ENCODE data around the gene ILF2.

ILF2 gene

DNA sequence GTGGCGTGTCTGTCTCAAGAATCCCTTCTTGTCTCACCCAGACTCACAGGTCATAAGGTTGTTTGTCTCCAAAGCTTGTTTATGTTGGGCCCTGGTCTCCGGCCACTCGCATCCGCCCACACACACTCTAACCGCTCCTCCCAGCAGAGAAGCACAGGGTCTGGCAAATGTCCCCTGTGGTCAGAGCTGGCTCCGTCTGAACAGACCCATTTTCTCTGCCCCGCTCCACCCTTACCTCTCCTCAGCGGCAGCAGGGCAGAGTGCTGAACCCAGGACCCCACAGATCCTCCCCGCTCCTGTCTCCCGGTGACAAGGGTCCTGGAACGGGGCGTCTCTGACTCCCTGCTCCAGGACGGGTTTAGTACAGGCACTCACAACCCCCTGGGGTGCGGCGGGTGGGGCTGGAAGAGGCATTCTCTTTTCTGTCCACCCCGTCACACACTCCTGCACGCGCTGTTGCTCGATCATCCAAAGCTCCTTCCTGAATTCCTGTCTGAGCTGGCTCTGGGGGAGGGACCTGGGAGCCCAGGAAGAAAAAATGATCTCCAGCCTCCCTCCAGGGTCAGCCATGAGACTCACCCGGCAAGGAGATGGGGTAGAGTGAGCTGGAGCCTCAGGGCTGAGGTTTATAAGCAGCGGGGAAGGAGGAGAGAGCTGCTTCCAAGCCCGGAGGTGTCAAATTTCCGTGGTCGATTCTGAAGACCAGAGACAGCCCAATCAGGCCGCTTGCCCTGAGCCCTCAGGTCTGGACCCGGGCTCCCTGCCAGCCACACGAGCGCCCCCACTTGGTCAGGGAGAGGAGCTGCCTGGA, 43.7 kb downstream of the ILF2 start, which contains the start of gene S100A13:
S100A13 (minus strand) TSS at position 602 of the 811 bp plus-strand sequence. CDS start 1,033 bp downstream, outside the sequence.
- TF ChIP-seq, protein P1, sequence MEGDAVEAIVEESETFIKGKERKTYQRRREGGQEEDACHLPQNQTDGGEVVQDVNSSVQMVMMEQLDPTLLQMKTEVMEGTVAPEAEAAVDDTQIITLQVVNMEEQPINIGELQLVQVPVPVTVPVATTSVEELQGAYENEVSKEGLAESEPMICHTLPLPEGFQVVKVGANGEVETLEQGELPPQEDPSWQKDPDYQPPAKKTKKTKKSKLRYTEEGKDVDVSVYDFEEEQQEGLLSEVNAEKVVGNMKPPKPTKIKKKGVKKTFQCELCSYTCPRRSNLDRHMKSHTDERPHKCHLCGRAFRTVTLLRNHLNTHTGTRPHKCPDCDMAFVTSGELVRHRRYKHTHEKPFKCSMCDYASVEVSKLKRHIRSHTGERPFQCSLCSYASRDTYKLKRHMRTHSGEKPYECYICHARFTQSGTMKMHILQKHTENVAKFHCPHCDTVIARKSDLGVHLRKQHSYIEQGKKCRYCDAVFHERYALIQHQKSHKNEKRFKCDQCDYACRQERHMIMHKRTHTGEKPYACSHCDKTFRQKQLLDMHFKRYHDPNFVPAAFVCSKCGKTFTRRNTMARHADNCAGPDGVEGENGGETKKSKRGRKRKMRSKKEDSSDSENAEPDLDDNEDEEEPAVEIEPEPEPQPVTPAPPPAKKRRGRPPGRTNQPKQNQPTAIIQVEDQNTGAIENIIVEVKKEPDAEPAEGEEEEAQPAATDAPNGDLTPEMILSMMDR (IDR thresholded peaks at IDR 0.05) = no peak
- no peak for DNase-seq (ENCODE audit: low spot score)

DNA sequence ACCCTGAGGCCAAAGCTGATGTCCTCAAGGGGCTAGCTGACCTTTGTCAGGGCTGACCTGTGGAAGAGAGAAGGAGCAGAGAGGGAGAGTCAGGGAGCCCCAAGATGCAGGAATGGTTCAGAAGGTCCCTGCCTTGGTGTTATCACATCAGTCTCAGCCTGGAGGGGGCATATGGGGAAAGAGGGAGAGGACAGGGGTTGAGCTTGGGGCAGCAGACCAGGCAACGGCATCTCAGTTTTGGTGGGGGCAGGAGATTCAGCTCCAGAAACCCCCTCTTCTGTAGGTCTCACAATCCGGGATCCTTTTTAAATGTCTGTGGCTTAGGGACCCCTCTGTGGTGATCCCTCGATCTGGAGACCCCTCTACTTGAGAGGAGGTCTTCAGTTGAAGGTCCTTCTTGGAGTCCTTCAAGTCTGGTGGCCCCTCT, 44.3 kb downstream of the ILF2 start:
- Histone ChIP-seq H3K4me3 (peak overlapping the region; percentile 81), H3K27ac (peak overlapping the region; percentile 88 to 96)
- DNase-seq (ENCODE audit: low spot score) = no peak
- TF ChIP-seq, protein P1 (IDR thresholded peaks at IDR 0.05) = no peak

More for the DNA sequence above, 43.7 kb downstream of the ILF2 start, which contains the start of gene S100A13:
- Histone ChIP-seq H3K27ac (peak within 1 kb of the TSS; percentile 88 to 96), H3K4me3 (peak within 1 kb of the TSS; percentile 81)

DNA sequence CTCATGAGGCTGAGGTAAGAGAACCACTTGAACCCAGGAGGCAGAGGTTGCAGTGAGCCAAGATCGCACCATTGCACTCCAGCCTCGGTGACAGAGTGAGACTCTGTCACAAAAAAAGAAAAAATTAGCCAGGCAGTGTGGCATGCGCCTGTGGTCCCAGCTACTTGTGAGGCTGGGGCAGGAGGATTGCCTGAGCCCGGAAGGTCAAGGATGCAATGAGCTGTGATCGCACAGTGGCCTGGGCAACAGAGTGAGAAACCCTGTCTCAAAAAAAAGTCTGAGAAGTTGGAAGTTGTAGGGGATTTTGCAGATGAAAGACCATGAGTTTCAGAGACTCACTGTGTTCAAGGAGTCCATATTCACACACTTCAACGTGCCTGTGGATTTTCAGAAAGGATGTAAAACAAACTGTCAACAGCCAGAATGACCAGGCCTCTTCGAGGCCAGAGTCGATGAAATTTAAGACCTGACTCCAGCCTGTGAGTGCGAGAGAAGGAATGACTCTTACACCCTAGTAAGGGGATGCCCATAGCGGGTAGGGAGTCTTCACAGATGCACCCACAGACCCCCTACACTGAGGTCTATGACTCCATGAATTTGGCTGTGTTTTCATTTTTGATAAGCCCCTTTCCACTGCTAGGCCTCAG, 45.7 kb downstream of the ILF2 start:
- H3K27ac ChIP-seq = peak overlapping the region in 1 of 2 donors; percentile 96
- peak overlapping the region; percentile 81 for H3K4me3 ChIP-seq
- DNase-seq (ENCODE audit: low spot score) = no peak
- TF ChIP-seq, protein P1 (IDR thresholded peaks at IDR 0.05) = no peak

DNA sequence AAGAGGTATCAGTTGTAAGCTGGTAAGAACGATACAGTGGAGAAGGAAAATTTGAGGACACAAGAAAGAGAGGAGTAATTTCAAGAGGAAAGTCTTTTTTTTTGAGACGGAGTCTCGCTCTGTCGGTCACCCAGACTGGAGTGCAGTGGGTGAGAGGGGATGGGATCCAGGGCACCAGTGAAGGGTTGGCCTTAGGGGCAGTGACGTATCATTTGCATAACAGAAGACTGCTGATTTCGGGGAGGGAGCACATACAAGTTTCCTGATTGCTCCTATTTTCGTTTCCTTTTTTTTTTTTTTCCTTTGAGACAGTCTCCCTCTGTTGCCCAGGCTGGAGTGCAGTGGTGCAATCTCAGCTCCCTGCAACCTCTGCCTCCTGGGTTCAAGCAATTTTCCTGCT, 47.7 kb downstream of the ILF2 start:
- no peak overlapping the region for H3K27ac ChIP-seq
- TF ChIP-seq, protein P1 (IDR thresholded peaks at IDR 0.05) = no peak
- DNase-seq (ENCODE audit: low spot score) = no peak
- no peak overlapping the region for H3K4me3 ChIP-seq

DNA sequence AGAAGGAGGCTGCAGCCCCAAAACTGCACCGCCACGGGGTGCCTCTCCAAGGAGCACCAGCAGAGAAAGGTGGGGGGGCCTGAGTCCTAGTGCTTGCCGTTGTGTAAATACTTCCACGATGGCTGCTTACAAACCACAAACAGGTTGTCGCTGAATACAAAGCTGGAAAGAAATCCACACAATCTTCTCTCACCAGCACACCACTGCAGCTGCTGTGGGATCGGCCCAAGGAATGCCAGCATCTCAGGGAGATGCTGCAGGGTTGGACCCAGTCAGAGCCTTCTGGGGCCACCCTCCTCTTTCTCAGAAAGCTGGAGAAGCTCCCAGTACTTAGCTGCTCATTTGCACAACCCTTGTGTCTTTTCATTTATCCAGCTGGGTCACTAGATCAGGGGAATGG, 51.6 kb downstream of the ILF2 start:
- TF ChIP-seq, protein P1 (IDR thresholded peaks at IDR 0.05) = no peak
- no peak for DNase-seq (ENCODE audit: low spot score)
- H3K27ac ChIP-seq = no peak overlapping the region
- H3K4me3 ChIP-seq = no peak overlapping the region

DNA sequence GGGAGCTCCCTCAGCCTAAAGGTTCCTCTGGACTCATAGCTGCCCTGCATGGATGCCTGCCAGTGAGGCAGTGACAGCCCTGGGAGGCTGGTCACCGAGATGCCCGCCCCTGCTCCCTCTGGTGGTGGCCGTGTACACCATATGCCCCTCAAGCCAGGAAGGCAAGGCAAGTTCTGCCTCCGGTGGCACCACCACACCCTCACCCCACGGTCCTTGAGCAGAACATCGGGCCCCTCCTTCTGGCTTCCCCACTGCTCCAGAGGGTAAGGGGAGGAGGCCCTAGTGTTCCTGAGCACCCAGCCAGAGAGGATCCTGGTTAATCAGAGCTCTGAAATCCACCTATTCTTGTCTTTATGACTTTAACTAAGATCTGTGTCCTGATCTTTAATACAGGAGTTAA, 53.1 kb downstream of the ILF2 start:
- TF ChIP-seq, protein P1 (IDR thresholded peaks at IDR 0.05) = peak; percentile 36
- Histone ChIP-seq H3K27ac (peak overlapping the region in 1 of 2 donors; percentile 67), H3K4me3 (no peak overlapping the region)
- DNase-seq (ENCODE audit: low spot score) = peak; percentile 91
